Measurements from ENCODE around the gene TCF7L2.

TCF7L2 gene

GRCh38 chr10:113019692-113020474 lies 69.8 kb downstream of the TCF7L2 start:
- Histone ChIP-seq H3K27ac (ENCODE audit: low read depth in 2 of 2, low read length in 2 of 2) (peak overlapping the region in 1 of 2 donors; percentile 34), H3K9me3 (ENCODE audit: control insufficient read depth in 2 of 2, low read length in 2 of 2) (no peaks in the 10 kb centered on the region)

GRCh38 chr10:113020475-113020753 lies 70.4 kb downstream of the TCF7L2 start:
- no peak overlapping the region for H3K4me3 ChIP-seq (ENCODE audit: low read length in 2 of 2)
- H3K36me3 ChIP-seq (ENCODE audit: control insufficient read depth in 2 of 2, insufficient read depth in 2 of 2, low read length in 2 of 2): no peaks in the 10 kb centered on the region
- H3K4me1 ChIP-seq (ENCODE audit: control insufficient read depth in 2 of 2, insufficient read depth in 2 of 2, low read length in 2 of 2): peaks cover 22 to 41% of the 10 kb centered on the region in 2 donors
- no peaks in the 10 kb centered on the region for H3K9me3 ChIP-seq (ENCODE audit: control insufficient read depth in 2 of 2, low read length in 2 of 2)
- H3K27ac ChIP-seq (ENCODE audit: low read depth in 2 of 2, low read length in 2 of 2): no peak overlapping the region
- H3K9ac ChIP-seq (ENCODE audit: low read depth in 1 of 2, low read length in 2 of 2): no peak overlapping the region
- H3K27me3 ChIP-seq (ENCODE audit: control insufficient read depth in 2 of 2, insufficient read depth in 2 of 2, low read length in 2 of 2): no peaks in the 10 kb centered on the region

More at GRCh38 chr10:113019692-113020474, 69.8 kb downstream of the TCF7L2 start:
- no peak overlapping the region for H3K9ac ChIP-seq (ENCODE audit: low read depth in 1 of 2, low read length in 2 of 2)
- H3K4me3 ChIP-seq (ENCODE audit: low read length in 2 of 2): no peak overlapping the region
- peaks cover 22 to 41% of the 10 kb centered on the region in 2 donors for H3K4me1 ChIP-seq (ENCODE audit: control insufficient read depth in 2 of 2, insufficient read depth in 2 of 2, low read length in 2 of 2)
- no peaks in the 10 kb centered on the region for H3K36me3 ChIP-seq (ENCODE audit: control insufficient read depth in 2 of 2, insufficient read depth in 2 of 2, low read length in 2 of 2)
- H3K27me3 ChIP-seq (ENCODE audit: control insufficient read depth in 2 of 2, insufficient read depth in 2 of 2, low read length in 2 of 2): no peaks in the 10 kb centered on the region

- H3K27me3 ChIP-seq (ENCODE audit: control insufficient read depth in 2 of 2, insufficient read depth in 2 of 2, low read length in 2 of 2): no peaks in the 10 kb centered on the region
- no peak overlapping the region for H3K4me3 ChIP-seq (ENCODE audit: low read length in 2 of 2)
- H3K9me3 ChIP-seq (ENCODE audit: control insufficient read depth in 2 of 2, low read length in 2 of 2): no peaks in the 10 kb centered on the region
- H3K27ac ChIP-seq (ENCODE audit: low read depth in 2 of 2, low read length in 2 of 2): no peak overlapping the region
- H3K4me1 ChIP-seq (ENCODE audit: control insufficient read depth in 2 of 2, insufficient read depth in 2 of 2, low read length in 2 of 2): peaks cover 22 to 41% of the 10 kb centered on the region in 2 donors
- H3K36me3 ChIP-seq (ENCODE audit: control insufficient read depth in 2 of 2, insufficient read depth in 2 of 2, low read length in 2 of 2): no peaks in the 10 kb centered on the region
- H3K9ac ChIP-seq (ENCODE audit: low read depth in 1 of 2, low read length in 2 of 2): no peak overlapping the region
Measured at GRCh38 chr10:113020838-113021237, 70.8 kb downstream of the TCF7L2 start.

GRCh38 chr10:113021268-113022040 lies 71.4 kb downstream of the TCF7L2 start:
- Histone ChIP-seq H3K36me3 (ENCODE audit: control insufficient read depth in 2 of 2, insufficient read depth in 2 of 2, low read length in 2 of 2) (no peaks in the 10 kb centered on the region), H3K27ac (ENCODE audit: low read depth in 2 of 2, low read length in 2 of 2) (no peak overlapping the region), H3K27me3 (ENCODE audit: control insufficient read depth in 2 of 2, insufficient read depth in 2 of 2, low read length in 2 of 2) (no peaks in the 10 kb centered on the region), H3K4me3 (ENCODE audit: low read length in 2 of 2) (no peak overlapping the region), H3K9ac (ENCODE audit: low read depth in 1 of 2, low read length in 2 of 2) (no peak overlapping the region), H3K4me1 (ENCODE audit: control insufficient read depth in 2 of 2, insufficient read depth in 2 of 2, low read length in 2 of 2) (peaks cover 22 to 44% of the 10 kb centered on the region in 2 donors), H3K9me3 (ENCODE audit: control insufficient read depth in 2 of 2, low read length in 2 of 2) (no peaks in the 10 kb centered on the region)

- Histone ChIP-seq H3K9me3 (ENCODE audit: control insufficient read depth in 2 of 2, low read length in 2 of 2) (no peaks in the 10 kb centered on the region), H3K4me3 (ENCODE audit: low read length in 2 of 2) (no peak overlapping the region), H3K27me3 (ENCODE audit: control insufficient read depth in 2 of 2, insufficient read depth in 2 of 2, low read length in 2 of 2) (no peaks in the 10 kb centered on the region), H3K4me1 (ENCODE audit: control insufficient read depth in 2 of 2, insufficient read depth in 2 of 2, low read length in 2 of 2) (peaks cover 22 to 47% of the 10 kb centered on the region in 2 donors), H3K9ac (ENCODE audit: low read depth in 1 of 2, low read length in 2 of 2) (no peak overlapping the region), H3K36me3 (ENCODE audit: control insufficient read depth in 2 of 2, insufficient read depth in 2 of 2, low read length in 2 of 2) (no peaks in the 10 kb centered on the region), H3K27ac (ENCODE audit: low read depth in 2 of 2, low read length in 2 of 2) (no peak overlapping the region)
Measured at GRCh38 chr10:113022265-113022664, 72.2 kb downstream of the TCF7L2 start.

- no peaks in the 10 kb centered on the region for H3K9me3 ChIP-seq (ENCODE audit: control insufficient read depth in 2 of 2, low read length in 2 of 2)
- H3K4me1 ChIP-seq (ENCODE audit: control insufficient read depth in 2 of 2, insufficient read depth in 2 of 2, low read length in 2 of 2): peaks cover 22 to 47% of the 10 kb centered on the region in 2 donors
- no peak overlapping the region for H3K27ac ChIP-seq (ENCODE audit: low read depth in 2 of 2, low read length in 2 of 2)
- no peaks in the 10 kb centered on the region for H3K27me3 ChIP-seq (ENCODE audit: control insufficient read depth in 2 of 2, insufficient read depth in 2 of 2, low read length in 2 of 2)
- no peak overlapping the region for H3K4me3 ChIP-seq (ENCODE audit: low read length in 2 of 2)
- H3K9ac ChIP-seq (ENCODE audit: low read depth in 1 of 2, low read length in 2 of 2): no peak overlapping the region
- no peaks in the 10 kb centered on the region for H3K36me3 ChIP-seq (ENCODE audit: control insufficient read depth in 2 of 2, insufficient read depth in 2 of 2, low read length in 2 of 2)
Measured at GRCh38 chr10:113023017-113023416, 73.0 kb downstream of the TCF7L2 start.

DNA sequence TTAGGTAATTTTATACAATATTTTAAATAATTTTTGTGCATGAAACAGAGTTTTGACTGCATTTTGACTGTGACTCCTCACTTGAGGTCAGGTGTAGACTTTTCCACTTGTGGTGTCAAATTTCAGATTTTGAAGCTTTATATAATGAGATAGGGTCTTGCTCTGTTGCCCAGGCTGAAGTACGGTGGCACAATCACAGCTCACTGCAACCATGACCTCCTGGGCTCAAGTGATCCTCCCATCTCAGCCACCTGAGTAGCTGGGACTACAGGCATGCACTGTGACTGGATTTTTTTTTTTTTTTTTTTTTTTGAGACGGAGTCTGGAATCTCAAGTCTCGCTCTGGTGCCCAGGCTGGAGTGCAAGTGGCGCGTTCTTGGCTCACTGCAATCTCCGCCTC lies 74.9 kb downstream of the TCF7L2 start:
- Histone ChIP-seq H3K36me3 (ENCODE audit: control insufficient read depth in 2 of 2, insufficient read depth in 2 of 2, low read length in 2 of 2) (no peaks in the 10 kb centered on the region), H3K9ac (ENCODE audit: low read depth in 1 of 2, low read length in 2 of 2) (no peak overlapping the region), H3K27ac (ENCODE audit: low read depth in 2 of 2, low read length in 2 of 2) (no peak overlapping the region), H3K27me3 (ENCODE audit: control insufficient read depth in 2 of 2, insufficient read depth in 2 of 2, low read length in 2 of 2) (no peaks in the 10 kb centered on the region), H3K4me3 (ENCODE audit: low read length in 2 of 2) (no peak overlapping the region), H3K9me3 (ENCODE audit: control insufficient read depth in 2 of 2, low read length in 2 of 2) (no peaks in the 10 kb centered on the region), H3K4me1 (ENCODE audit: control insufficient read depth in 2 of 2, insufficient read depth in 2 of 2, low read length in 2 of 2) (peaks cover 8 to 32% of the 10 kb centered on the region in 2 donors)

DNA sequence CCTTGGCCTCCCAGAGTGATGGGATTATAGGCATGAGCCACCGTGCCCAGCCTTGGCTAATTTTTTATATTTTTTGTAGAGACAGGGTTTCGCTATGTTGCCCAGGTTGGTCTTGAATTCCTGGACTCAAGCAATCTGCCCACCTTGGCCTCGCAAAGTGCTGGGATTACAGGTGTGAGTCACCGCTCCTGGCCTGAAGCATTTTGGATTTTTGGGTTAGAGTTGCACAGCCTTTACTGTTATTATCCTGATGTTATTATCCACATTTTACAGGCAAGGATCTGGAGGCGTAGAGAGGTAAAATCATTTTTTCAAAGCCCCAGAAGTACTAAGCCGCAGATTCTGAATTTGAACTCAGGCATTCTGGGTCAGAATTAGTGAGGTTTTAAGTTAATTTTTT lies 75.4 kb downstream of the TCF7L2 start:
- no peaks in the 10 kb centered on the region for H3K27me3 ChIP-seq (ENCODE audit: control insufficient read depth in 2 of 2, insufficient read depth in 2 of 2, low read length in 2 of 2)
- peaks cover 4 to 27% of the 10 kb centered on the region in 2 donors for H3K4me1 ChIP-seq (ENCODE audit: control insufficient read depth in 2 of 2, insufficient read depth in 2 of 2, low read length in 2 of 2)
- H3K27ac ChIP-seq (ENCODE audit: low read depth in 2 of 2, low read length in 2 of 2): no peak overlapping the region
- no peaks in the 10 kb centered on the region for H3K36me3 ChIP-seq (ENCODE audit: control insufficient read depth in 2 of 2, insufficient read depth in 2 of 2, low read length in 2 of 2)
- no peak overlapping the region for H3K9ac ChIP-seq (ENCODE audit: low read depth in 1 of 2, low read length in 2 of 2)
- H3K9me3 ChIP-seq (ENCODE audit: control insufficient read depth in 2 of 2, low read length in 2 of 2): no peaks in the 10 kb centered on the region
- H3K4me3 ChIP-seq (ENCODE audit: low read length in 2 of 2): no peak overlapping the region

GRCh38 chr10:113026679-113027078 lies 76.6 kb downstream of the TCF7L2 start:
- Histone ChIP-seq H3K4me3 (ENCODE audit: low read length in 2 of 2) (no peak overlapping the region), H3K9me3 (ENCODE audit: control insufficient read depth in 2 of 2, low read length in 2 of 2) (no peaks in the 10 kb centered on the region), H3K27ac (ENCODE audit: low read depth in 2 of 2, low read length in 2 of 2) (no peak overlapping the region)

DNA sequence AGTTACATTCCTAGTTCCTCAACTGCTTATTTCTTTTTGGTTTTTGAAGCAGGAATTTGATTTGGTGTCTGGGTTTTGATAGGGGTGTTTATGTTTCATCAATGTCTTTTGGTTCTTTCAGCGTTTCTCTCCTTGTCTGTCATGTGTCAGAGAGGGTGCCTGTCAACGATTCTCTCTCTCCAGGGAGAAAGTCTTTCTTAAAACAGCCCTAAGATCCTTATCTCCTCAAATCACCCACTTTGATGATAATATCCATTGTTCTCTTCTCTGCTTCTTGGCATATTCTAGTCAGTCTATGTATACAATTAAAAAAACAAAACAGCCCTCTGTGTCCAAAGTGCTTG lies 77.2 kb downstream of the TCF7L2 start:
- H3K27me3 ChIP-seq (ENCODE audit: control insufficient read depth in 2 of 2, insufficient read depth in 2 of 2, low read length in 2 of 2): no peaks in the 10 kb centered on the region
- peaks cover 0 to 5% of the 10 kb centered on the region in 2 donors for H3K36me3 ChIP-seq (ENCODE audit: control insufficient read depth in 2 of 2, insufficient read depth in 2 of 2, low read length in 2 of 2)
- no peaks in the 10 kb centered on the region for H3K9me3 ChIP-seq (ENCODE audit: control insufficient read depth in 2 of 2, low read length in 2 of 2)
- no peak overlapping the region for H3K4me3 ChIP-seq (ENCODE audit: low read length in 2 of 2)
- peaks cover 0 to 14% of the 10 kb centered on the region in 2 donors for H3K4me1 ChIP-seq (ENCODE audit: control insufficient read depth in 2 of 2, insufficient read depth in 2 of 2, low read length in 2 of 2)
- H3K9ac ChIP-seq (ENCODE audit: low read depth in 1 of 2, low read length in 2 of 2): no peak overlapping the region
- H3K27ac ChIP-seq (ENCODE audit: low read depth in 2 of 2, low read length in 2 of 2): no peak overlapping the region

More at GRCh38 chr10:113026679-113027078, 76.6 kb downstream of the TCF7L2 start:
- Histone ChIP-seq H3K4me1 (ENCODE audit: control insufficient read depth in 2 of 2, insufficient read depth in 2 of 2, low read length in 2 of 2) (peaks cover 0 to 15% of the 10 kb centered on the region in 2 donors), H3K27me3 (ENCODE audit: control insufficient read depth in 2 of 2, insufficient read depth in 2 of 2, low read length in 2 of 2) (no peaks in the 10 kb centered on the region), H3K36me3 (ENCODE audit: control insufficient read depth in 2 of 2, insufficient read depth in 2 of 2, low read length in 2 of 2) (peaks cover 0 to under 1% of the 10 kb centered on the region in 2 donors), H3K9ac (ENCODE audit: low read depth in 1 of 2, low read length in 2 of 2) (no peak overlapping the region)
